ENCODE data around the gene ATP1B2. TPM values are rescaled to one million over a fixed set of nuclear protein-coding genes. Genes with fewer than 3 reads are reported as not detected.
"Not testable (repeated sequence)": the region's sequence is repeated elsewhere in the genome, so short reads cannot be mapped to it uniquely, and the experiment has no call there.

Gene ATP1B2
- polyA plus RNA-seq, 1 experiment, result 0.05 TPM

- ChIA-PET CTCF (interaction anchor here (0.7 to 1.2 kb wide), 2 partner anchors 69 to 442 kb away, joined by 5 read pairs; no protein-coding TSS in a partner anchor), POLR2A (no interaction called here)
- no peak for DNase-seq (ENCODE audit: low read depth, low spot score)
- Histone ChIP-seq H3K27ac (ENCODE audit: low read depth, low read length) (no peak overlapping the region), H3K27me3 (ENCODE audit: control insufficient read depth, insufficient read depth, low read length) (peaks cover 3% of the 10 kb centered on the region), H3K4me3 (ENCODE audit: low read depth, low read length) (no peak overlapping the region), H3K9me3 (ENCODE audit: control insufficient read depth, insufficient read depth, low read length) (no peaks in the 10 kb centered on the region; the same call in 1 of the 2 replicates)
- no peak for TF ChIP-seq CTCF (IDR thresholded peaks at IDR 0.05; ENCODE audit: low read depth, low read length)
Measured at GRCh38 chr17:7618608-7619007, 32.1 kb upstream of the ATP1B2 start.

GRCh38 chr17:7620835-7621234, 29.9 kb upstream of the ATP1B2 start:
- no peak for DNase-seq (ENCODE audit: low read depth, low spot score)
- CTCF ChIA-PET, result interaction anchor here (1.9 to 2.8 kb wide), 2 partner anchors 11 to 67 kb away, joined by 6 to 17 read pairs; no protein-coding TSS in a partner anchor
- H3K27ac ChIP-seq (ENCODE audit: low read depth, low read length), result no peak overlapping the region
- POLR2A ChIA-PET, result no interaction called here
- H3K9me3 ChIP-seq (ENCODE audit: control insufficient read depth, insufficient read depth, low read length), result no peaks in the 10 kb centered on the region
- peaks cover 3% of the 10 kb centered on the region for H3K27me3 ChIP-seq (ENCODE audit: control insufficient read depth, insufficient read depth, low read length)
- TF ChIP-seq CTCF (IDR thresholded peaks at IDR 0.05; ENCODE audit: low read depth, low read length), result no peak
- no peak overlapping the region for H3K4me3 ChIP-seq (ENCODE audit: low read depth, low read length)

GRCh38 chr17:7623661-7624060, 27.1 kb upstream of the ATP1B2 start:
- POLR2A ChIA-PET, result no interaction called here
- no peak for DNase-seq (ENCODE audit: low read depth, low spot score)
- TF ChIP-seq CTCF (IDR thresholded peaks at IDR 0.05; ENCODE audit: low read depth, low read length), result no peak
- peaks cover 3% of the 10 kb centered on the region for H3K27me3 ChIP-seq (ENCODE audit: control insufficient read depth, insufficient read depth, low read length)
- no peak overlapping the region for H3K27ac ChIP-seq (ENCODE audit: low read depth, low read length)
- H3K9me3 ChIP-seq (ENCODE audit: control insufficient read depth, insufficient read depth, low read length), result no peaks in the 10 kb centered on the region
- CTCF ChIA-PET, result no interaction called here
- H3K4me3 ChIP-seq (ENCODE audit: low read depth, low read length), result no peak overlapping the region

- H3K27ac ChIP-seq (ENCODE audit: low read depth, low read length); H3K27me3 ChIP-seq (ENCODE audit: control insufficient read depth, insufficient read depth, low read length); POLR2A ChIA-PET; H3K4me3 ChIP-seq (ENCODE audit: low read depth, low read length); DNase-seq (ENCODE audit: low read depth, low spot score); H3K9me3 ChIP-seq (ENCODE audit: control insufficient read depth, insufficient read depth, low read length): not testable (repeated sequence)
- CTCF ChIA-PET, result interaction anchor here (1.5 kb wide), 1 partner anchor 59 kb away, joined by 3 read pairs; no protein-coding TSS in a partner anchor
Measured at GRCh38 chr17:7625749-7626148, 25.0 kb upstream of the ATP1B2 start.

- H3K9me3 ChIP-seq (ENCODE audit: control insufficient read depth, insufficient read depth, low read length), result no peaks in the 10 kb centered on the region
- H3K27me3 ChIP-seq (ENCODE audit: control insufficient read depth, insufficient read depth, low read length), result no peaks in the 10 kb centered on the region
- H3K27ac ChIP-seq (ENCODE audit: low read depth, low read length), result no peak overlapping the region
- CTCF ChIA-PET, result interaction anchor here (1.2 to 1.8 kb wide), 3 partner anchors 37 to 62 kb away, joined by 3 to 17 read pairs (median 4); partner anchors contain the start of genes TP53 and WRAP53
- POLR2A ChIA-PET, result interaction anchor here (2.1 kb wide), 1 partner anchor 61 kb away, joined by 40 read pairs; the partner anchor contains the start of genes TP53 and WRAP53
- TF ChIP-seq CTCF (IDR thresholded peaks at IDR 0.05; ENCODE audit: low read depth, low read length), result no peak
- DNase-seq (ENCODE audit: low read depth, low spot score), result no peak
- H3K4me3 ChIP-seq (ENCODE audit: low read depth, low read length), result peak overlapping the region; percentile 86
Measured at GRCh38 chr17:7626307-7626706, 24.4 kb upstream of the ATP1B2 start.
